Thyroid gland (tissue), 4 donors: ENCODE results near the gene SLX9.

ENCODE experiments used
- POLR2A ChIP-seq, 2 donors: fragments of 450-650 bp; IDR thresholded peaks; one replicate each; pipeline ENCODE4 v1.6.1; 2017; ENCODE audit warnings: antibody characterized with exemption in 2 of 2, mild to moderate bottlenecking in 2 of 2, moderate library complexity in 1 of 2
- TF ChIP-seq, protein P1 (sequence below), 6 experiments: fragments of 200-600 bp in 3 of 6; fragments of 450-650 bp in 3 of 6; sonication (generic) in 3 of 6; IDR thresholded peaks; one replicate each; pipeline ENCODE4 v1.5.1; 2016 to 2019; ENCODE audit warnings: antibody characterized with exemption in 6 of 6, mild to moderate bottlenecking in 2 of 6, inconsistent platforms in 1 of 6, moderate library complexity in 1 of 6

DNA sequence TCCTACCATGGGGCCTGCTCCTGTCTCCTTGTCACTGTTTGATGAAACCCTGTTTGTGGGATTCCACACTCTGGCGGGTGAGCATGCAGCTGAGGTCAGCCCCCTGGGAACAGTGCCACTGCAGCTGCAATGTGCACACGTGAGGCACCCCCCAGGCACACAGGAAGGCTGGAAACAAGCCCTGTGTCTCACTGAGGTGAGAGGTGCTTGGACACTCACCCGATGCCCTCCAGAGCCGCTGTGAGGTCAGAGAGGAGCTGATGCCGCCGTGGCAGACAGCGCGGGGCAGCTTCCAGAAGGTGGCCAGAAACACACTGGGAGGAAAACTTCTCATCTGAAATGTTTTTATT is 49.7 kb downstream of the SLX9 start:
- TF ChIP-seq, protein P1, sequence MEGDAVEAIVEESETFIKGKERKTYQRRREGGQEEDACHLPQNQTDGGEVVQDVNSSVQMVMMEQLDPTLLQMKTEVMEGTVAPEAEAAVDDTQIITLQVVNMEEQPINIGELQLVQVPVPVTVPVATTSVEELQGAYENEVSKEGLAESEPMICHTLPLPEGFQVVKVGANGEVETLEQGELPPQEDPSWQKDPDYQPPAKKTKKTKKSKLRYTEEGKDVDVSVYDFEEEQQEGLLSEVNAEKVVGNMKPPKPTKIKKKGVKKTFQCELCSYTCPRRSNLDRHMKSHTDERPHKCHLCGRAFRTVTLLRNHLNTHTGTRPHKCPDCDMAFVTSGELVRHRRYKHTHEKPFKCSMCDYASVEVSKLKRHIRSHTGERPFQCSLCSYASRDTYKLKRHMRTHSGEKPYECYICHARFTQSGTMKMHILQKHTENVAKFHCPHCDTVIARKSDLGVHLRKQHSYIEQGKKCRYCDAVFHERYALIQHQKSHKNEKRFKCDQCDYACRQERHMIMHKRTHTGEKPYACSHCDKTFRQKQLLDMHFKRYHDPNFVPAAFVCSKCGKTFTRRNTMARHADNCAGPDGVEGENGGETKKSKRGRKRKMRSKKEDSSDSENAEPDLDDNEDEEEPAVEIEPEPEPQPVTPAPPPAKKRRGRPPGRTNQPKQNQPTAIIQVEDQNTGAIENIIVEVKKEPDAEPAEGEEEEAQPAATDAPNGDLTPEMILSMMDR (IDR thresholded peaks at IDR 0.05): no peak
- TF ChIP-seq POLR2A (IDR thresholded peaks at IDR 0.05): no peak
